IPS DF 4.7 (cell line): Measurements from ENCODE around the gene SOX21.
"Not testable (repeated sequence)": the region's sequence is repeated elsewhere in the genome, so short reads cannot be mapped to it uniquely, and the experiment has no call there.

ENCODE experiments used
- DNase-seq: peaks from one replicate; pipeline ENCODE4 v3.0.0-alpha.2; 2013; ENCODE audit warnings: low spot score; ENCODE audit errors: extremely low read depth

Gene SOX21

GRCh38 chr13:94712287-94712811, at the start of gene SOX21:
Gene SOX21 (minus strand): TSS chr13:94712545. CDS start chr13:94712049, 496 bp downstream.
- DNase-seq, result no peak

- DNase-seq, result peak; percentile 53
Measured at GRCh38 chr13:94761407-94761806, 49.1 kb upstream of the SOX21 start.

- no peak for DNase-seq
Measured at GRCh38 chr13:94759120-94759728, 46.9 kb upstream of the SOX21 start.

- DNase-seq, result no peak
Measured at GRCh38 chr13:94758436-94758960, 46.2 kb upstream of the SOX21 start.

GRCh38 chr13:94753327-94753726, 41.0 kb upstream of the SOX21 start:
- DNase-seq, result no peak

GRCh38 chr13:94749162-94749561, 36.8 kb upstream of the SOX21 start:
- DNase-seq, result no peak

DNA sequence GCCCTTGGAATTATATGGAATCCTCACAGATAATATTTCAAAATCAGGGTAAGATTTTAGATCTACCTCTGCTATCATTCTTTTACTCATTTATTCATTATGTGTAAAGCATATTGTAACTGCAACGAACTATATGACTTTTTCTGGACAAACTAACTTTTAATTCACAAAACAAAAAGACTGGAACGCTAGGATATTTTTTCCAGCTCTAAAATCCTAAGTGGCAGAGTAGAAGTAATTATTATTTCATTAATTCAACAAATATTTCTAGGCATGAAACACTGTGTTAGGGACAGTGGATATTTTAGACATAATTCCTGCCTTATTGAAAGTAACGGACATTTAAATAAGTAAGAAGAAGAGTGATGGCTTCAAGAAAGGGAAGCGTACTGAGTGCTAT, 26.9 kb upstream of the SOX21 start:
- DNase-seq, result no peak

- DNase-seq, result no peak
Measured at GRCh38 chr13:94731028-94731427, 18.7 kb upstream of the SOX21 start.

GRCh38 chr13:94729941-94730340, 17.6 kb upstream of the SOX21 start:
- DNase-seq, result not testable (repeated sequence)

DNA sequence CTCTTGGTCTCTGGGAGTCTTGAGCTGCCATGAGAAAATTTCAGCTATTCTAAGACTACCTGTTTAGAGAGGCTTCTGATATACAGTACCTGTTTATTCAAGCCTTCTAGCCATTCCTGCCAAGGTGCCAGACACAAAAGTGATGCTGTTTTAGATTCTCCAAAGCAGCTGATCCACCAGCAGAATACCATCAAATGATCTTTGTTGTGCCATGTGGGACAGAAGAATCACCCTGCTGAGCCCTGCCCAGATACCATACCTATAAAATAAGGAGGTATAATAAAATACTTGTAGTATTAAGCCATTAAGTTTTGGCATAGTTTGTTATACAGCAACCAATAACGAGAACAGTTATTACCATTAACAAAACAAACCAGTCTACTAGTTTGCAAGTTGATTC, 14.1 kb upstream of the SOX21 start:
- DNase-seq, result no peak

DNA sequence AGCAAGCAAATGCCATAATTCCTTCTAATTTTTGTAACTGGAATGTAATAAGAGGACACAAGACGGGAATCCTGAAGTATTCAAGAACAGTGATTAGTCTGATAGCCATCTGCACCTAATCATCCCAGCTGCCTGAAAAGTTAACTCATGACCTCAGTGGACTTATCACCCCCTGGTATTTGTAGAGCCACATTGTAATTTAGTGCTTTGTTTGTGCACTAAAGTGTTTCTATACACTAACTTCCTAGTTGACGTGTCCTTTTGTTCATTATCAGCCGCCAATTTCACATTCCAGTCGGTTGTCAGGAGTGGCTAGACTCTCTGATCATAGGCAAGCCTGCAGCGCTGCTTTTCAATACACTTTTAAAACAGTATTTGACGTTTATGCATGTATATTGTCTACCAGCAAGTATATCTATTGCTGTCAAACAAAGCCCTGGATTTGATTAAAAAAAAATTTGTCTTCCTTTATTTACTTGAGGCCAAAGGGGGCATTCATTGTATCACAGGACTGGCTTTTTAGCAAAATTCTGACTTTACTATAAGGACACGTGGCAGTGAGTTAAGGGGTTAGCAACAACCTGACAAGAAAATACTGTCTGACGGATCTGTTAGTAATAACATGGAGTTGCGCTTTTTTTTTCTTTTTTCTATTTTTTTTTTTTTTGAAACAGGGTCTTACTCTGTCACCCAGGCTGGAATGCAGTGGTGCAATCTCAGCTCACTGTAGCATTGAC, 10.4 kb upstream of the SOX21 start:
- no peak for DNase-seq

DNA sequence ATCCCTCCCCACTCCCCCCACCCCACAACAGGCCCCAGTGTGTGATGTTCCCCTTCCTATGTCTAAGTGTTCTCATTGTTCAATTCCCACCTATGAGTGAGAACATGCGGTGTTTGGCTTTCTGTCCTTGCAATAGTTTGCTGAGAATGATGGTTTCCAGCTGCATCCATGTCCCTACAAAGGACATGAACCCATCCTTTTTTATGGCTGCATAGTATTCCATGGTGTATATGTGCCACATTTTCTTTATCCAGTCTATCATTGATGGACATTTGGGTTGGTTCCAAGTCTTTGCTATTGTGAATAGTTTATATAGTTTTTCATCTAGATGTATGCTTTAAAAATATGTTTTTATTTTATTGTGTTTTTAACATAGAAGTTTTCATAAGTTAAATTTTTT, 6.4 kb upstream of the SOX21 start:
- DNase-seq, result not testable (repeated sequence)

DNA sequence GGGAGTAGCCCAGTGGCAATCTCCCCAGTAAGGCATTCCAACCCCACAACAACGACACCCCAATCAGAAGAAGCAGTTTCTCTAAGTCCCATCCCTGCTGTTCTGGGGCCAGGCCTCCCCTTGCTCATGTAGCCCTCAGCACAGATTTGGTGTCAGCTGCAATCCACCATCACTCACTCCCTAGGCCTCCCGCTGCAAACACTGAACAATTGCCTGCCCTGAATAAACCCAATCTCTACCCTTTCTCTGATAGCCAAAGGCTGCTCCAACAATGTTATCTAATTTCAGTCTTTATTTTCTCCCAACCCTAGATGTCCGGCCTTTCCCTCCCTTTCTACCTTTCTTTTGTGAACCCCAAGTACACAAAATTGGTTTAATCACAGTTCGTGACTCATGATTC, 5.6 kb upstream of the SOX21 start:
- no peak for DNase-seq

DNA sequence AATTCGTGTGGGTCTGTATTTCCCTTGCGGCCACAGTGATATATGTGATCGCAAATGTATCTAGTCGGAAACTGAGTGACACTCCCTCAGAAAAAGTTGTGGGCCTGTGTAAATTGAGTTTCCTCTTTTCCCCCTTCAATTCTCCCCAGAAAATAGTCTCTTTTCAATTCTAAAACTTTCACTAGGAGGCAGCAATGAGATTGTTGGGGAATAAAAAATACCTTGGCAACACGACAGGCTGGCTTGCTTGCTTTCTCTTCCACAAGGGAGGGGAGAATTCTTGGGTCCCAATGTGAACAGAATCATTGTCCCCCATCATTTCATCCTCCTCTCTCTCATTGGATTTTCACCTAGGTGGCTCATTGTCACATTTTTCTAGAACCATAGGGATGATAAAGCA, 3.7 kb upstream of the SOX21 start:
- no peak for DNase-seq

GRCh38 chr13:94713561-94714182, 1.3 kb upstream of the SOX21 start:
- no peak for DNase-seq

DNA sequence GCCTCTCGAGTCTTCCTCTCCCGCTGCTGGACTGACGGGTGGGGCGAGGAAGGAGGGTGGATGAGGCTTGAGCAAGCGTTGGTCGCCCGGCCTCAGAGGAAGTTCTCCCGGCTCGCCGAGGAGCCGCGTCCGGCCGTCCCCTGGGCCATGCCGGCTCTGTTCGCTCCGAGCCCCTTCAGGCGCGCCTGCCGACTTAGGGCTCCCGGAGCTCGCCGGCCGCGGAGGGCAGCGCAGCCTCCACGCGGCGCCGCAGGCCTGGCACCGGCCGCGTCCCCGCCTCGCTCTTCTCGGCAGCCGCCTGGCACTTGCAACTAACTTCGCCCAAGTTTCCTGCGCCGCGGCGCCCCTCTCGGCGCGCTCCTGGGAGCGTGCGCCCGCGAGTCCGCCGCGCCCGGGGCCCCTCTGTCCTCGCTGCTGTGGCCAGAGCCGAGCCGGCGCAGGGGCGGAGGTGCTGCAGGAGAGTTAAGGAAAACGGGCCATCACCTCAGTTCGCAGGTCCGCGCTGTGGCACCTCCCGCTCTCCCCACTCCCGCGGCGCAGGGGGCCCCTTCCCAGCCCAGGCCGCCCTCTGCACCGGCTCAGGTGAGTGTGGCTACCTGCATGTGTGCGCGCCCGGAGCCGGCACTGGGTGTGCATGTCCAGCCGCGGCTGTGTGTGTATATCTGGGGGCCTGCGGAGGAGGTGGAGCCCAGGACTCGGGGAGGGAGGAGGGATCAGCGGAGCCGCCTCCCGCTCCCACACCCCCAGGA, 641 bp upstream of the SOX21 start:
- DNase-seq, result no peak

GRCh38 chr13:94711561-94712286, 621 bp downstream of the SOX21 start:
- DNase-seq, result no peak

DNA sequence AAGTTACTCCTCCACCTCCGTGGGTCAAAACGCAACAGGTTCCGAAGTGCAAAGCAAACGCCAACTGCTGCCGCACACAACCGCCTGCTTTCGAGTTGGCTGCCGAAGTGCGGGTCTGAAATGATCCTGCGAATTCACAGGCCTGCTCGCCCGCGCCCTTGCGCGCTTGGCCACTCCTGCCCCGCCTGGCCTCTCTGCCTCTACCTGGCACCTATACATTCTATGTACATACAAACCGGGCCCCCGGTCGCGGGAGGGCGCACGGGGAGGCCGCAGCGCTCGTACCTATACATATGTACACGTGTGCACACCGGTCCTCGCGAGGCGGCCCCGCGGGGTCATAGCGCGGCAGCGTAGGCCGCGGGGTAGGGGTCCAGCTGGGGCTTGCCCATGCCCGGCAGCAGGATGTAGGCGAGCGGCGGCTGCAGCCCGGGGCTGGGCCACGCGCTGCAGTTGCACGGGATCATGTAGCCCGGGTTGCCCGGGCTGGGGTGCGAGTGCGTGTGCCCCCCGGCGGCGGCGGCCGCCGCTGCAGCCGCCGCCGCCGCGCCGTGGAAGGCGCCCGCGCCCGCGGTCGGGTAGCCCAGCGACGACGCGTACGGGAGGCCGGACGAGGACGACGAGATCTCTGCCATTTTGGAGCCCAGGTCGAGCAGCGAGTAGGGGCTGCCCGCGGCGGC, 1.3 kb downstream of the SOX21 start:
- no peak for DNase-seq

DNA sequence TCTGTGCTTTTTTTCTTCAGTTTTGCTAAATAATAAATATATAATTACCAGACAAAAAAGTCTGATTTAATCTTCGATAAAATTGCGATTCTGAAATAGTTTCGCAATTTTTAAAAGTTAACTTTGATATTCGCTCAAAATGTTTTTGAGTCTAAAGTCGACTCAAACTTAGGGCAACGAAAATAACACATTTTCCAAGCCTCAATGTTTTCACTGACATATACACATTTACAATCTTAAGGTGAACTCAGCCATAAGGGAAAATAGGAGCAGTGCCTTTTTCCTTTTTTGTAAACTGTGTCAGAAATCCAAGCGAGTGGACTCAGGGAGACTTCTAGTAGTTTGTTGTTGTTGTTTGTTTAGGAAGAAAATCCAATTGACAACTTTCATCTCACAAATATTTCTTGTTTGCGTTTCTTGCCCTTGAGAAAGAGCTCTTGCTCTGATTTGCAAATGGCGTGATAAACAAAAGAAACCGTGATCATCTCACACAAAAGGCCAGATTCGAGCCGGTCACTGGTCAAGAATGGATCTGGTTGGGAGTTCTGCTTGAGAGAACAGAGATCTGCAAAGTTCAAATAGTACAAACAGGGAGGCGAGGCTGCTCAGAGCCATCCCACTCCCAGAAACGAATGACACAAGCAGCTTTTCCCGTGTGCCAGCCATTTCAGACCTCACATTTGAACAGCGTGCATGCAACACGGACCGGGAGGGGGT, 2.1 kb downstream of the SOX21 start:
- DNase-seq, result no peak
